Liver (tissue), 9 donors: ENCODE measurements around the gene IRAK2. TPM values are rescaled to one million over a fixed set of nuclear protein-coding genes. Genes with fewer than 3 reads are reported as not detected.

ENCODE experiments used
- DNase-seq: peaks from one replicate; pipeline ENCODE4 v3.0.0-alpha.2; 2017; ENCODE audit warnings: low spot score
- H3K27ac ChIP-seq, 2 donors: one replicate each; pipeline ENCODE4 v1.7.0; 2013; ENCODE audit warnings: inconsistent platforms in 2 of 2, low read length in 2 of 2, control low read depth in 1 of 2, low read depth in 1 of 2, mild to moderate bottlenecking in 1 of 2
- H3K27me3 ChIP-seq, 4 donors: one replicate each; pipeline versions ENCODE4 v1.6.1 to v1.7.0; 2013; ENCODE audit warnings: low read length in 3 of 4, inconsistent platforms in 1 of 4, mild to moderate bottlenecking in 1 of 4, moderate library complexity in 1 of 4; ENCODE audit not compliant: control insufficient read depth in 4 of 4, insufficient read depth in 4 of 4
- H3K36me3 ChIP-seq, 4 donors: one replicate each; pipeline versions ENCODE4 v1.6.1 to v1.7.0; 2013; ENCODE audit warnings: low read length in 3 of 4, mild to moderate bottlenecking in 3 of 4, low read depth in 1 of 4, moderate library complexity in 1 of 4; ENCODE audit not compliant: control insufficient read depth in 4 of 4, insufficient read depth in 3 of 4
- H3K4me1 ChIP-seq, 4 donors: one replicate each; pipeline versions ENCODE4 v1.6.1 to v1.7.0; 2013; ENCODE audit warnings: low read length in 3 of 4, mild to moderate bottlenecking in 3 of 4, moderate library complexity in 1 of 4; ENCODE audit not compliant: control insufficient read depth in 4 of 4, insufficient read depth in 4 of 4
- H3K4me3 ChIP-seq, 3 donors: one replicate each; pipeline versions ENCODE4 v1.6.1 to v1.7.0; 2013; ENCODE audit warnings: low read length in 3 of 3, control low read depth in 1 of 3, low read depth in 1 of 3, mild to moderate bottlenecking in 1 of 3
- H3K9ac ChIP-seq, 2 donors: one replicate each; pipeline ENCODE4 v1.7.0; 2013; ENCODE audit warnings: low read length in 2 of 2, mild to moderate bottlenecking in 2 of 2, moderate library complexity in 2 of 2, control low read depth in 1 of 2, low read depth in 1 of 2
- H3K9me3 ChIP-seq, 4 donors: one replicate each; pipeline versions ENCODE4 v1.6.1 to v1.7.0; 2013; ENCODE audit warnings: low read length in 3 of 4; ENCODE audit not compliant: control insufficient read depth in 4 of 4
- FOXA1 ChIP-seq: IDR thresholded peaks from 2 replicates; pipeline ENCODE4 v1.6.1; 2016; ENCODE audit warnings: antibody characterized with exemption
- FOXA2 ChIP-seq: IDR thresholded peaks from 2 replicates; pipeline ENCODE4 v1.6.1; 2016; ENCODE audit warnings: antibody characterized with exemption
- HNF4A ChIP-seq, 2 donors: conservative IDR thresholded peaks; 2 replicates each; pipeline ENCODE4 v1.6.1; 2016; ENCODE audit warnings: antibody characterized with exemption in 2 of 2, mild to moderate bottlenecking in 2 of 2
- HNF4G ChIP-seq: IDR thresholded peaks from 2 replicates; pipeline ENCODE4 v1.6.1; 2016; ENCODE audit warnings: antibody characterized with exemption
- NR2F2 ChIP-seq: IDR thresholded peaks from 2 replicates; pipeline ENCODE4 v1.6.1; 2016; ENCODE audit warnings: antibody characterized with exemption
- RXRA ChIP-seq, 2 donors: IDR thresholded peaks; 2 replicates each; pipeline ENCODE4 v1.6.1; 2017 to 2018; ENCODE audit warnings: antibody characterized with exemption in 2 of 2, mild to moderate bottlenecking in 1 of 2
- SP1 ChIP-seq: IDR thresholded peaks from 2 replicates; pipeline ENCODE4 v1.6.1; 2018; ENCODE audit warnings: antibody characterized with exemption, mild to moderate bottlenecking
- TAF1 ChIP-seq: conservative IDR thresholded peaks from 2 replicates; pipeline ENCODE4 v1.6.1; 2016; ENCODE audit warnings: antibody characterized with exemption, mild to moderate bottlenecking
- YY1 ChIP-seq: IDR thresholded peaks from 2 replicates; pipeline ENCODE4 v1.6.1; 2016; ENCODE audit warnings: antibody characterized with exemption, mild to moderate bottlenecking
- WGBS: extraction: QIAGEN DNeasy Blood & Tissue Kit; methylation state at CpG from one replicate; pipeline ENCODE4 v1.1.7; 2013; 5-methylcytosine and 5-hydroxymethylcytosine counted together
- polyA plus RNA-seq, 2 donors: library from polyadenylated mRNA; stranded (reverse) in 1 of 2; unstranded in 1 of 2; fragments of 200-250 nt in 1 of 2; fragments of >200 nt in 1 of 2; fragmentation: Nextera tagmentation in 1 of 2; extraction: Ambion mirVana in 1 of 2; gene quantifications; one replicate each; pipeline versions ENCODE4 v1.2.1 to v1.2.3, GENCODE V29; 2013 to 2015
- total RNA-seq, 2 donors: library from RNA; depleted of rRNA; stranded (reverse); fragments of >200 nt; gene quantifications; one replicate each; pipeline ENCODE4 v1.2.3, GENCODE V29; 2014
- TF ChIP-seq, protein P1 (sequence below): IDR thresholded peaks from 2 replicates; pipeline ENCODE4 v1.6.1; 2016; ENCODE audit warnings: antibody characterized with exemption
- TF ChIP-seq, protein P2 (sequence below): IDR thresholded peaks from 2 replicates; pipeline ENCODE4 v1.6.1; 2016; ENCODE audit warnings: antibody characterized with exemption, mild to moderate bottlenecking
- TF ChIP-seq, protein P3 (sequence below): fragments of 150-350 bp; IDR thresholded peaks from 2 replicates; pipeline ENCODE4 v1.5.1; 2017; ENCODE audit warnings: improper control_type of control experiment, low read depth, low read length; ENCODE audit not compliant: missing input control
- donor health status: healthy.
- donor health status: healthy.
- donor health status: healthy.
- donor health status: healthy.
- donor health status: healthy.

The IRAK2 gene
- total and polyA plus RNA-seq, 4 donors: 2.7 to 9.3 (median 5.9) TPM

DNA sequence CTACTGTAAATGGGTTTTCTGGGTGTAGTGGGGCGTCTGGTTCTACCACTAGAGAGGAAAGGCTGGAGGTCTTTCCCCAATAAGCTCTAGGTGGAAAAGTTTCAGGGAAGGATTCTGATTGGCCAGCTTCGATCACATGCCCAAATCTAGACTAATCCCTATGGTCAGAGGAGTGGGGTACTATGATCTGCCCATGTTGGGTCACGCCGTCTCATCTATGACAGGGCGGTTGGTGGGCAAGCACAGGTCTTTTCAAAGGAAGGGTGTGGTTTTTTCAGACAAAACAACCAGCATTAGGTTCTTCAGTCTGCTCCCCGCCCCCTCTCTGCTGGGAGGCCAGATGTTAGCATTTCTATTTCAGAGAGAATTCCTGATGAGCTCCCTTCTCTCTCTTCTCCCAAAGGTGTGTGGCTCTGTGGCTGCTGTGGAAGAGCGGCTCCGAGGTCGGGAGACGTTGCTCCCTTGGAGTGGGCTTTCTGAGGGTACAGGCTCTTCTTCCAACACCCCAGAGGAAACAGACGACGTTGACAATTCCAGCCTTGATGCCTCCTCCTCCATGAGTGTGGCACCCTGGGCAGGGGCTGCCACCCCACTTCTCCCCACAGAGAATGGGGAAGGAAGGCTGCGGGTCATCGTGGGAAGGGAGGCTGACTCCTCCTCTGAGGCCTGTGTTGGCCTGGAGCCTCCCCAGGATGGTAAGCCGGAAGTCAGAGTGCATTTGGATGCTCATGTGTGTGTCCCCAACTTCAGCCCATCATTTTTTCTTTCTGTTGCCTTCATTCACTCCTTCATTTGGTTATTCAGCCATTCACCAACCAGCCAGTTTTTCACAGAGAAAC is 73.8 kb downstream of the IRAK2 start (continued):
- TF ChIP-seq YY1: no peak
- TF ChIP-seq, protein P1, sequence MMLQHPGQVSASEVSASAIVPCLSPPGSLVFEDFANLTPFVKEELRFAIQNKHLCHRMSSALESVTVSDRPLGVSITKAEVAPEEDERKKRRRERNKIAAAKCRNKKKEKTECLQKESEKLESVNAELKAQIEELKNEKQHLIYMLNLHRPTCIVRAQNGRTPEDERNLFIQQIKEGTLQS: no peak

DNA sequence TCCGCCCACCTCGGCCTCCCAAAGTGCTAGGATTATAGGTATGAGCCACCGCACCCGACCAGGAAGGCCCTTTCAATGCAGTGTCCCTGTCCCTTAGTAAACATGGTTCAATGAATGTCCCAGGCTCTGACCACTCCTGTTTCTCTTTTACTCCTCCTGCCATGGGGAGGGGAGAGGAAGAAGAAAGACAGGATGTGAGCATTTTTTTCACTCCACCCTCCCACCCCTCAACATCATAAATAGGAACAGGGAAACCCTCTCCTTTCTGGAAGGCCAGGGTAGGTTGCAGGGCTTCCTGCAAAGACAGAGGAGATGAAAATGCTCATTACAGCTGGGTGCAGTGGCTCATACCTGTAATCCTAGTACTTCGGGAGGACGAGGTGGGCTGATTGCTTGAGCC is 76.1 kb downstream of the IRAK2 start:
- H3K27me3 ChIP-seq: no peaks in the 10 kb centered on the region
- H3K36me3 ChIP-seq: peaks cover 9 to 27% (median 16%) of the 10 kb centered on the region in 4 donors
- WGBS: 92% methylated on average over 6 of the region's 6 CpGs
- H3K27ac ChIP-seq: no peak overlapping the region
- no peak for TF ChIP-seq RXRA (IDR thresholded peaks at IDR 0.05)
- TF ChIP-seq, protein P2, sequence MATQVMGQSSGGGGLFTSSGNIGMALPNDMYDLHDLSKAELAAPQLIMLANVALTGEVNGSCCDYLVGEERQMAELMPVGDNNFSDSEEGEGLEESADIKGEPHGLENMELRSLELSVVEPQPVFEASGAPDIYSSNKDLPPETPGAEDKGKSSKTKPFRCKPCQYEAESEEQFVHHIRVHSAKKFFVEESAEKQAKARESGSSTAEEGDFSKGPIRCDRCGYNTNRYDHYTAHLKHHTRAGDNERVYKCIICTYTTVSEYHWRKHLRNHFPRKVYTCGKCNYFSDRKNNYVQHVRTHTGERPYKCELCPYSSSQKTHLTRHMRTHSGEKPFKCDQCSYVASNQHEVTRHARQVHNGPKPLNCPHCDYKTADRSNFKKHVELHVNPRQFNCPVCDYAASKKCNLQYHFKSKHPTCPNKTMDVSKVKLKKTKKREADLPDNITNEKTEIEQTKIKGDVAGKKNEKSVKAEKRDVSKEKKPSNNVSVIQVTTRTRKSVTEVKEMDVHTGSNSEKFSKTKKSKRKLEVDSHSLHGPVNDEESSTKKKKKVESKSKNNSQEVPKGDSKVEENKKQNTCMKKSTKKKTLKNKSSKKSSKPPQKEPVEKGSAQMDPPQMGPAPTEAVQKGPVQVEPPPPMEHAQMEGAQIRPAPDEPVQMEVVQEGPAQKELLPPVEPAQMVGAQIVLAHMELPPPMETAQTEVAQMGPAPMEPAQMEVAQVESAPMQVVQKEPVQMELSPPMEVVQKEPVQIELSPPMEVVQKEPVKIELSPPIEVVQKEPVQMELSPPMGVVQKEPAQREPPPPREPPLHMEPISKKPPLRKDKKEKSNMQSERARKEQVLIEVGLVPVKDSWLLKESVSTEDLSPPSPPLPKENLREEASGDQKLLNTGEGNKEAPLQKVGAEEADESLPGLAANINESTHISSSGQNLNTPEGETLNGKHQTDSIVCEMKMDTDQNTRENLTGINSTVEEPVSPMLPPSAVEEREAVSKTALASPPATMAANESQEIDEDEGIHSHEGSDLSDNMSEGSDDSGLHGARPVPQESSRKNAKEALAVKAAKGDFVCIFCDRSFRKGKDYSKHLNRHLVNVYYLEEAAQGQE: no peak
- TF ChIP-seq FOXA2: no peak
- no peak for TF ChIP-seq NR2F2
- TF ChIP-seq, protein P1: no peak
- no peak for TF ChIP-seq HNF4A (conservative IDR thresholded peaks at IDR 0.05)
- TF ChIP-seq FOXA1: no peak
- no peak for TF ChIP-seq TAF1
- TF ChIP-seq HNF4G: no peak
- TF ChIP-seq YY1: no peak
- TF ChIP-seq, protein P3, sequence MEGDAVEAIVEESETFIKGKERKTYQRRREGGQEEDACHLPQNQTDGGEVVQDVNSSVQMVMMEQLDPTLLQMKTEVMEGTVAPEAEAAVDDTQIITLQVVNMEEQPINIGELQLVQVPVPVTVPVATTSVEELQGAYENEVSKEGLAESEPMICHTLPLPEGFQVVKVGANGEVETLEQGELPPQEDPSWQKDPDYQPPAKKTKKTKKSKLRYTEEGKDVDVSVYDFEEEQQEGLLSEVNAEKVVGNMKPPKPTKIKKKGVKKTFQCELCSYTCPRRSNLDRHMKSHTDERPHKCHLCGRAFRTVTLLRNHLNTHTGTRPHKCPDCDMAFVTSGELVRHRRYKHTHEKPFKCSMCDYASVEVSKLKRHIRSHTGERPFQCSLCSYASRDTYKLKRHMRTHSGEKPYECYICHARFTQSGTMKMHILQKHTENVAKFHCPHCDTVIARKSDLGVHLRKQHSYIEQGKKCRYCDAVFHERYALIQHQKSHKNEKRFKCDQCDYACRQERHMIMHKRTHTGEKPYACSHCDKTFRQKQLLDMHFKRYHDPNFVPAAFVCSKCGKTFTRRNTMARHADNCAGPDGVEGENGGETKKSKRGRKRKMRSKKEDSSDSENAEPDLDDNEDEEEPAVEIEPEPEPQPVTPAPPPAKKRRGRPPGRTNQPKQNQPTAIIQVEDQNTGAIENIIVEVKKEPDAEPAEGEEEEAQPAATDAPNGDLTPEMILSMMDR: no peak
- TF ChIP-seq SP1: no peak
- no peak overlapping the region for H3K4me3 ChIP-seq
- H3K9ac ChIP-seq: no peak overlapping the region
- H3K4me1 ChIP-seq: no peaks in the 10 kb centered on the region
- no peak for DNase-seq
- peaks cover 0 to 7% (median 2%) of the 10 kb centered on the region in 4 donors for H3K9me3 ChIP-seq
